Measurements from ENCODE around the gene ANKRD29.
"Not testable (repeated sequence)": the region's sequence is repeated elsewhere in the genome, so short reads cannot be mapped to it uniquely, and the experiment has no call there.

ANKRD29 gene

DNA sequence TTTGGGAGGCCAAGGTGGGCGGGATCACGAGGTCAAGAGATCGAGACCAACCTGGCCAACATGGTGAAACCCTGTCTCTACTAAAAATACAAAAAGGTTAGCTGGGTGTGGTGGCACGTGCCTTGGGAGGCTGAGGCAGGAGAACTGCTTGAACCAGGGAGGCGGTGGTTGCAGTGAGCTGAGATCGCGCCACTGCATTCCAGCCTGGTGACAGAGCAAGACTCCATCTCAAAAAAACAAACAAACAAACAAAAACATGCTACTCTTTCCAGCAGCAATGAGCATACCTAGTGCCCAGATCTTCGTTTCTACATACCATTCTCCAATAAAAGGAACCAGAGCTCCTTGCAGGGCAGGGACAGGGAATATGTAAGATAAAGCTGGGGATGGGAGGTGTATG is 105.2 kb downstream of the ANKRD29 start:
- not testable (repeated sequence) for DNase-seq (ENCODE audit: low spot score)

- no peak for DNase-seq (ENCODE audit: low spot score)
Measured at GRCh38 chr18:23556145-23556780, 106.4 kb downstream of the ANKRD29 start.

DNA sequence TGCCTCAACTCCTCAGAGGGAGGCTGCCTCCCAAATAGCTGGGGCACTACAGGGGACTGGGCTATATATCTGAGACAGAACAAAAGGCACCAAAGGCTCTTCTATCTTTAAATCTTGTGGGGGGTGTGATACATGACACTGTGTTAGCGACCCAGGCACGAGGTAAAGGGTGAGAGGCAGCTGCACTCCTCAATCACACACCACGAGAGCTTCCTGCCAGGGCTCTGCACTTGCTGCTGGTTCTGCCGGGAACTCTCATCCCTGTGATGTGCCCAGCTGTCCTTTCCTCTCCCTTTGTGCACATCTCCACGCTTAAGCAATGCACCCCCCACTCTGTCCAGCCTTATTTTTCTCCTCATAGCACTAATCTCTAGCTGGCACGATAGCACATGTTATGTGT is 108.8 kb downstream of the ANKRD29 start:
- DNase-seq (ENCODE audit: low spot score): no peak

DNA sequence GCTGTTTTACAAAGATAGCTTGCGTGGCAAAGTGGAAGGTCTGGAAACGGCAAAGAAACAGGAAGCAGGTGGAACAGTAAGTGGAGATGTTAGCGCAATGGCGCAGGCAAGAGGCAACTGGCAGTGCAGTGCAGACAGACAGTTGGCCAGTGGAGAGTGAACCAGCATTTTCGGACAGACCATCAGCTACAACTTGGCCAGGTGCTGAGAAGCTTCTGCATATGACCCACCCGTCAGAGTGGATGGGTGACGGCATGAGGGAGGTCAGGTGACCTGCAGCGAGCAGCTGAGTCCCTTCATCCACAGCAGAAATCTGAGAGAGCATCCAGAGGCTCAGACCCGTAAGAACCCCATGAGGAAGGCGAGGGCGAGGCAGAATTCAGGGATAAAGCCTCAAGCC is 110.2 kb downstream of the ANKRD29 start:
- DNase-seq (ENCODE audit: low spot score): no peak

DNA sequence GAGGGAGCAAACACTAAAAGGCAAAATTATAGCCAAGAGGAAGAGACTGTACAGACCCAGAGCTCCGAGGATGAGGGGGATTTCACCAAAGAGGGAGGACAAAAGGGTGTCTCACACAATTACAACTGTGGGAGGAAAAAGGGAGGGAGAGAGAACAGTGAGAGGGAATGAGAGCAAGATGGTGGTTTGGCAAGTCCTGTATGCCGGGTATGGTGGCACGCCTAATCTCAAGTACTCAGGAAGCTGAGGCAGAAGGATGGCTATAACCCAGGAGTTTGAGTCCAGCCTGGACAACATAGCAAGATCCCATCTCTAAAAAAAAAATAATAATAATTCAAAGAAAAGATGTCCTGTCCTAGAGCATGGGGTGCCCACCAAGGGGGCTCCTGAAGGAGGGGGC is 110.7 kb downstream of the ANKRD29 start:
- no peak for DNase-seq (ENCODE audit: low spot score)

- DNase-seq (ENCODE audit: low spot score): no peak
Measured at GRCh38 chr18:23550898-23551297, 111.8 kb downstream of the ANKRD29 start.
